Jurkat, Clone E6-1 (cell line): ENCODE data around the gene USP16.
"Not testable (repeated sequence)": the region's sequence is repeated elsewhere in the genome, so short reads cannot be mapped to it uniquely, and the experiment has no call there.

Source experiments
- DNase-seq: peaks from one replicate; pipeline ENCODE4 v3.0.0-alpha.2; 2011; ENCODE audit warnings: low read depth, low spot score
- H3K4me3 ChIP-seq: 2 replicates; pipeline ENCODE4 v1.5.1; 2011; ENCODE audit warnings: mild to moderate bottlenecking, low read length, control low read depth, moderate library complexity

Gene USP16

GRCh38 chr21:29029524-29029923 is 5.1 kb downstream of the USP16 start:
- H3K4me3 ChIP-seq = no peak overlapping the region
- DNase-seq = no peak

DNA sequence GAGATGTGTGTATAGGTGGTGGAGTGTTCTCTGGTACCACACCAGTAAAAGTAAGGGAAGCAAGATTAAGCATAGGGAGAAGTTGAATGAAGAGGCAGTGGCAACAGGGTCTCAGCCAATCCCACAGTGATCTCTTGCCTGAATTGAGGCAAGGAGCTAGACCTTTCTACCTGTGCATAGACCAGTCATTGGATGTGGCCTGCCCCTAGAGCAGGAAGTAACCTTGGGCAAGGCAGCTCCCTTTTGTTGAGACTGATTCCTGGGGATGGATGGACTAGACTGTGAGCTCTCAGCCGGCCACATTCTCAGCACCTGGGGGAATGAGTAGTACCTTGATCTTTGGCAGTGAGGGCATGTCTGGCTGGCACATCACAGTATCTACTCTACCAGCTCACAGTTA is 6.4 kb downstream of the USP16 start:
- DNase-seq = no peak
- no peak overlapping the region for H3K4me3 ChIP-seq

- H3K4me3 ChIP-seq = no peak overlapping the region
- no peak for DNase-seq
Observed at GRCh38 chr21:29033301-29033700, 8.8 kb downstream of the USP16 start.

- no peak for DNase-seq
- H3K4me3 ChIP-seq = no peak overlapping the region
Observed at GRCh38 chr21:29033871-29034270, 9.4 kb downstream of the USP16 start.

GRCh38 chr21:29034678-29035077 is 10.2 kb downstream of the USP16 start:
- no peak for DNase-seq
- no peak overlapping the region for H3K4me3 ChIP-seq

DNA sequence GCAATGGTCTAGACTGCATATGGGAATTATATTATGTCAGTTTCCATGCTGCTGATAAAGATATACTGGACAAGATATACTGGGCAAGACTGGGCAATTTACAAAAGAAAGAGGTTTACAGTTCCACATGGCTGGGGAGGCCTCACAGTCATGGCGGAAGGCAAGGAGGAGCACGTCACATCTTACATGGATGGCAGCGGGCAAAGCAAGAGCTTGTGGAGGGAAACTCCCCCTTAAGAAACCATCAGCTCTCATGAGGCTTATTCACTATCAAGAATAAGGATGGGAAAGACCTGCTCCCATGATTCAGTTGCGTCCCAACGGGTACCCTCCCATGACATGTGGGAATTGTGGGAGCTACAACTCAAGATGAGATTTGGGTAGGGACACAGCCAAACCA is 27.8 kb downstream of the USP16 start:
- no peak for DNase-seq
- no peak overlapping the region for H3K4me3 ChIP-seq

DNA sequence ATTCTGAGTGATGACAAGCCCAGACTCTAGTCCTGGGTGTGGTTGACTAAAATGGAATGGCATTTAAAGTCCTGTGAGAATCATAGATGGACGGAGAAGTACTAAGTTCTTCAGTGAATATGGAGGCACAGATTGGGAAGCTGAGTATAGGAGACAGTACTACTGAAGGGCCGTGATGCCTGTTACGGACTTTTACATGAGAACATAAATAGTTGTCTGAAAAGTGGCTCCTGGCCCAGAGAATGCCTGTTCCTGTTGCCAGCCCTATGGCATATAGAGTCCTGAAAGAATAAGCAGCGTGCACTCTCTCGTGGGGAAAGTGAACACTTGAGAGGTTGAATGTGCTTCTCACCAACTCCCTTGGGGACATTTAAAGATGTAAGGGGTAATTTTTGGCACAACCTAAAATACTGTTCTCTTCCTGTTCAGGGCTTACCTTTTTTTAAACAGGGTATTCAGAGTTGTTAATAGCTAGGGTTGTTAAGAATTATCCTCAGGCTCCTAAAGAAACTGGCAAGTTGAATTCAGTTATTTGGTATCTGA is 28.6 kb downstream of the USP16 start:
- no peak overlapping the region for H3K4me3 ChIP-seq
- no peak for DNase-seq

GRCh38 chr21:29053656-29054055 is 29.2 kb downstream of the USP16 start:
- no peak overlapping the region for H3K4me3 ChIP-seq
- no peak for DNase-seq

GRCh38 chr21:29055080-29055479 is 30.6 kb downstream of the USP16 start:
- no peak overlapping the region for H3K4me3 ChIP-seq
- no peak for DNase-seq

GRCh38 chr21:29056005-29056404 is 31.5 kb downstream of the USP16 start:
- DNase-seq = no peak
- H3K4me3 ChIP-seq = no peak overlapping the region

- no peak overlapping the region for H3K4me3 ChIP-seq
- no peak for DNase-seq
Observed at GRCh38 chr21:29056538-29057050, 32.1 kb downstream of the USP16 start.

- no peak overlapping the region for H3K4me3 ChIP-seq
- no peak for DNase-seq
Observed at GRCh38 chr21:29064850-29065481, 40.5 kb downstream of the USP16 start.

DNA sequence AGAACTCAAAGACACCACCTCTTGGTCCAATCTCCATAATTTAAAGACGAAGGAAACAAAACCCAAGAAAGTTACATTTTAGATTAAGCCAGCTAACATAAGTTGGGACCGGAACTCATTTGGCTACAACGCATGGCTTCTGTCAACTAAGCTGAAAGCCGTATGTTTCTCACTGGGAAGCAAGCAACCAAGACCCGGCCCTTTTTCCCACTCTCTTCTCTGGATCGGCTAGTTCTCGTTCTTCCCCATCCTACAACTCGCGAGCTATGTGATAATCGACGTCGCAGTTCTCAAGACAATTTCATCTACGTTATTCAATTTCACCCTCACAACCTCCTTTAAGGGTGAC is 48.4 kb downstream of the USP16 start:
- no peak for DNase-seq

GRCh38 chr21:29073222-29074006 is 48.9 kb downstream of the USP16 start, which contains the start of gene CCT8:
CCT8 (minus strand) TSS chr21:29073648; CDS start chr21:29073590, 58 bp downstream.
- DNase-seq = peak; percentile 99
- peak within 1 kb of the TSS; percentile 80 for H3K4me3 ChIP-seq

More for the DNA sequence above, 48.4 kb downstream of the USP16 start:
- peak overlapping the region; percentile 80 for H3K4me3 ChIP-seq

DNA sequence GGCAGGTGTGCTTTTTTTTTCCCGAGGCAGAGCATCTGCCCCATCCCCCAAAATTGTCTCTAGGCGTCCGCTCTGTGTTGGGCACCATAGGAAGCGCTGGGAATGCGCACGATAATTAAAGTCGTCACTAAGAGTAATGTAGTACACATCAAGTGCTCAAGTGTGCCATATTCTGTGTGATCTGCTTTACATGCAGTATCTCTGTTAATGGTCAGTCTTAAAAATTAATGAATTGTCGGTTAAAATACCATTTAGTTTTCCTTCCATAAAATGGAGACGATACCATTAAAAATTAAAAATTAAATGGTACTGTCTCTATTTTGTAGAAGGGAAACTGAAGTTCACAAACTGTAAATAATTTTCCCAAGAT is 49.5 kb downstream of the USP16 start:
- no peak for DNase-seq

GRCh38 chr21:29074783-29075182 is 50.3 kb downstream of the USP16 start:
- DNase-seq = no peak
- no peak overlapping the region for H3K4me3 ChIP-seq

More for the DNA sequence above, 49.5 kb downstream of the USP16 start:
- peak overlapping the region; percentile 80 for H3K4me3 ChIP-seq

GRCh38 chr21:29075706-29076466 is 51.4 kb downstream of the USP16 start:
- no peak overlapping the region for H3K4me3 ChIP-seq
- DNase-seq = no peak

- not testable (repeated sequence) for H3K4me3 ChIP-seq, DNase-seq
Observed at GRCh38 chr21:29076731-29077640, 52.5 kb downstream of the USP16 start.

DNA sequence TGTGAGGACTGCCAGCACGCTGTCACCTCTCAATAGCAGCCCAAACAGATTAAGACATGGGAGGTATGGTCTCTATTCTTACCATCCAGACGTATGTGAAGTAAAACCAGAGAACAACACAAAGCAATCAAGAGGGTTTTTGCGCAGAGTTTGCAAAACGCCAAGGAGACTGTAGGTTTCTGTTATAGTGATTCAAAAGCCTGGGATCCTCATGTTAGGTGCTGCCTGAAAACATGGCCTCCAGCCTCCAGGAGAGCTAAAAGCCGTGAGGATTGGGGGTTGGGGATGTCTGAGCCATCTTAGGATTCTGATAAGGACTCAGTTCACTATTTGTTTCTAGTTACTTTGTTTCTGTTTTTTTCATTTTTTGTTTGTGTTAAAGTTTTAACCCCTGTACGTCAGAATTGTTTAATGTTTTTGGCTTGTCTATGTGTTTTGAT is 53.2 kb downstream of the USP16 start:
- no peak for DNase-seq
- H3K4me3 ChIP-seq = no peak overlapping the region
